NCI-H82 treated with DMSO at 0.1 percent for 48 hours (cell line): ENCODE measurements around the gene CMIP.
"Not testable (repeated sequence)": the region's sequence is repeated elsewhere in the genome, so short reads cannot be mapped to it uniquely, and the experiment has no call there.

Experiments used
- DNase-seq: peaks from one replicate; lab custom pipeline; 2025; ENCODE audit not compliant: unreplicated experiment; lab: John Stamatoyannopoulos, UW

Gene CMIP

GRCh38 chr16:81421126-81421525 is 23.5 kb upstream of the CMIP start:
- DNase-seq, result no peak

GRCh38 chr16:81421536-81421935 is 23.1 kb upstream of the CMIP start:
- DNase-seq, result no peak

- not testable (repeated sequence) for DNase-seq
These were observed 22.5 kb upstream of the CMIP start for GRCh38 chr16:81422153-81422552.

GRCh38 chr16:81424771-81425170 is 19.8 kb upstream of the CMIP start:
- no peak for DNase-seq

DNA sequence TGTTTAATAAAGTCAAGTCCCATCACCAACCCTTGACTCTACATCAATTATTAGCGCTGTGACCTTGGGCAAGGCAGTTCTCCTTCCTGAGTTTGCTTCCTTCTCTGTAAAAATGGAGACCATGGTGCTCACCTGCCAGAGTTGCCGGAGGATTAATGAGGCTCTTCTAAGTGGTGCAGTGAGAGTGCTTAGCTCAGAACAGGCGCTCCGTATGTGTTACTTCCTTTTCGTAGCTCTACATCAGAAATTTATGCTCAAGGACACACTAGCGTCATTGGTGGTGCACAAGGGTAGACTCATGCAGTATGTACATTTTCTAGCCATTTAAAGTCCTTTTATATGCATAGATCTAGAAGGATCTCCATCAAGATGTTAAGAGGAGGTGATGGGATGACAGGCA is 17.4 kb upstream of the CMIP start:
- no peak for DNase-seq

DNA sequence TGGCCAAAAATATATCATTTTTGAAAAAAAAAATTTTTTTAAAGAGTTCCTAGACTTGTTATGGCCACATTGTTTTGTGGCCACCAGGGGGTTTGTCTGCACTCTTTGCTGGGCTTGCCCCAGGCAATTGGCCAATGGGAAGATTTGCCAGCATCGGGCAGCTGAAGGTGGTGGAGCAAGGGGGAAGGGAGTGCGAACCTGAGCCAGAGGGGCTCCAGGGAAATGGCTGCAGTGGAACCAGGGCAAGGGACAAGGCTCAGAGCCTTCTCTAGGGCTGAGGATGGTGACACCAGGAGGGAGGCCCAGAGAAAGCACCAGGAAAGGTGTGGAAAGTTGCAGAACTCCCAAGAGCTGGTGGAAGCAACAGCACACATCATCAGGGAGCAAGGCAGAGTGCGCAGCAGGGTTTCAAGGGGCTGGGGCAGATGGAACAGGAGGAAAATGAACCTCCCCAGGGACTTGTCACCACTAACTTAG is 15.5 kb upstream of the CMIP start:
- DNase-seq, result peak; percentile 11

- DNase-seq, result no peak
These were observed 12.9 kb upstream of the CMIP start for GRCh38 chr16:81431554-81432353.

DNA sequence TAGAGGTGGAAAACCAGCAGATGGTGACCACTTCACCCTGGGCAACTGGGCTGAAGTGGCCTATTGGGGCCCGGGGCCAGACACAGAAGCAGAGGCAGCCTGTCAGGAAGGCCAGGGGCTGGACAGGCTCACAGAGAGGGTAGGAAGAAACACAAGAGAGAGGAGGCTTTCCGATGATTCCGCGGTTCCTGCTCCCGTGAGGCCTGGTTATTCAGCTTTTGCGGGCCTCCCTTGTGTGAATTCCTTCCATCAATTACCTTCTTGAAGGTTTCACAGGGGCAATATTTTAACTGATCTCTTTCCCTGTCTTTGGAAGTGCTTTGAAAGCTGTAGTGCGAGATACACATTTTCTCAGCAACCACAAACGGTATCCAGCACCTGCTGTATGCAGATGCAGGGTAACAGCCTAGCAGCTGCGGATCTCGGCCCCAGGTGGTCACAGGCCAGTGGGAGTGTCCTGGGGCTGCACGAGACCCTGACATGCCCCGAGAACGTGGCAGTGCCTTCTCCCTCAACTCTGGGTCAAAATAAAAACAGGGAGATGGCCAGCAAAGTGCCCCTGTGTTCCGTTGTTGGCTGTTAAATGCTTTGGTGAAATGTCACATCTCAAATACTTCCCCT is 11.6 kb upstream of the CMIP start:
- no peak for DNase-seq

DNA sequence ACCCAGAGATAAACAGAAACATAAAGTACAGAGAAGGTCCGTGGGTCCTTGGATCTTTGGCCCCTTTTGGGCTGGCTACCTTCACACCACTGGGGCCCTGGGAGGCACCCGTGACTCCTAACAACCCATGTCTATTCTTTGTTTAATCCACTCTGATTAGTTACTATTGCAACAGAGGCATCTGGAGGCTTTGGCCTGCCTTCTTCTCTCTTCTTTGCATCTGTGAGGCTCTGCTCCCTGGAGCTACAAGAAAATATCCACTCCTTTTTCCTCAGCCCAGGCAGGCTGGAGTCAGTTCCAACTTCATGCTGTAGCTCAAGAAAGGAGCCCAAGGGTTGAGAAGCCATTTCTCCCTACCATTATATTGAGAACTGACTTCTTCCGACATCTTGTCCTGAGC is 9.5 kb upstream of the CMIP start:
- DNase-seq, result no peak

- DNase-seq, result no peak
These were observed 9.0 kb upstream of the CMIP start for GRCh38 chr16:81435567-81435966.

DNA sequence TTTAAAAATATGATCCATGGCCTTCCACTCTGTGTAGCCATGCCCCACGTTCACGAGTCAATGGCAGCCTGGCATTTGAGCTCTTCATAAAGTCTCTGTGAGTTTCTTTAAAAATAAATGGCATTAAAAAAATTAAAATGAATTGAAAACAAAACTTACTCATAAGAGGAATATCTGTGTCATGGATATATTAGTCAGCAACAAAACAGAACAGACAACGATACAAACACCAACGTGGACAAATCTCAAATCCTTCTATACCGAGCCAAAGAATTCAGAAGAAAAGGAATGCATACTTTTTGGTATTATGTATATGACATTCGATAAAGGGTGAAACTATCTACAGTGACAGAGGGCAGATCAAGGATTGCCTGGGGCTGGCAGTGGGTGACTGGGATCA is 8.2 kb upstream of the CMIP start:
- no peak for DNase-seq

GRCh38 chr16:81437865-81438264 is 6.7 kb upstream of the CMIP start:
- DNase-seq, result no peak

DNA sequence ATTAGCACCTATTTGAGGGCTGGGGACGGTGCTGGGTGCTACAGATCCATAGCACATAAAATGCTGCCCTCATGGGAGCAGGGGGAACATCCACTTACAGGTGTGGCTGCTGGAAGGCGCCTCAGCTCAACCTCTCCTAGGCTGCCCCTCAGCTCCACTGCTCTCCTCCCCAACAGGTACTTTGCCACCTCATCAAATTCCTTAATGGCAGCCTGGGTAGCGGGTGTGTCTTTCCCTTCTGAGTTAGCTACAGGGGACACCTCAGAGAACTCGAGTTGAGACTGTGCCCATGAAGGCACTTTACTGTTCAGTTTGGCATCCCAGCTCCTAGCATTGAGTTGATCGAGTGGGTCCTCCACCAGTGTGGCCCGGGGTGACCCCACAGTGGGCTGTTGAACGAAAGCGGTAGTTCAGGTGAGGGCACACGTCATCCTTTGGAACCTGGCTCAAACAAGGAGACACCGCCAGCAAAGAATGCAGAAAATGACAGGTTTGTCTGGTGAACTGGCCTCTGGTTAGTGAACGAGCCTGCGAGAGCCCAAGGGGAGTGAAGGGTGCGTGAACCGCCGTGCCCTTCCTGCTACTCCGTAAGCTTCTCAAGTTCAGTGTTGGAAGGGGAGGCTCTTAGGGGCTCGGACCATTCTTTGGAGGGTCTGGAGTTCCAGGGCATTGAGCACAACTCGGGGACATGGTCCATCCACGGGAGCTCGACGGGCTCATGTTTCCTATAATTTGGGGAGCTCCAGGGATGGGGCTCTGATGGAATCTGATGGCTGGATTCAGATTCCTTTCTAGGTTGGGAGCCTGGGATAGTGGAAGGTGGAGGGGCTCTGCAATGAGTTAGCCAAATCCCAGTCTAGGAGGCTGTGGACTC is 3.5 kb upstream of the CMIP start:
- no peak for DNase-seq

GRCh38 chr16:81442220-81442915 is 2.2 kb upstream of the CMIP start:
- no peak for DNase-seq

DNA sequence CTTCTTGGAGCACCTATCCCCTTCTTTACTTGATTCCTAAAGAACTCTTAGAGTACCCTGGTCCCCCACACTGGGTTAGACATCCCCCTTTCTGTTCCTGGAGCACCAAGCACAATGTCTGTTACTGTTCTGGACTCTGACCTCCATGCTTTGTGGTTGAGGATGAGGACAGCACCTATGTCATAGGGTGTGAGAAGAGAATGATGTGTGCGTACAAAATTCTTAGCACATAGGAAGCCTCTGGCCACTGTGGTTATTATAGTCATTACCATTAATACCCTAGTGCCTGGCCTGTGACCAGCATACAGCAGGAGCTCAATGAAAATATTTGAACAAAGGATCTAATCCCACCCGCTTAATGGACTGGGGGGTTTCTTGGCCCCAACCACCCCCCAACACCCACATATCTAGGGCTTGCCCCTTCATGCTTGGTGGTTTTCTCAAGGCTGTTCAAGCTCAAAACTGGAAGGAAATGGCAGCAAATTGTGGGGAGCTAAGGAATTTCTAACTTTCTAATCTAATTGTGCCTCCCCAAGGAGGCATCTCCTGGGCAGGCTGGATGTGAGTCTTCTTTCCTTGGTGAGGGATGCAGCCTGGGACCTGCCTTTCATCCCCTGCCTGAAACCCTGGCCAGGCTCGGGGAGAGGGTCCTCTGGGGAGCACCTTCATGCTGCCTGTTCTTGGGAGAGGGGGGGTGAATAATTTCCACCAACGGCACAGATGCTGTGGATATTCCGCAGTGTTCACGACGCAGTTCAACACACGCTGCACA is 1.5 kb upstream of the CMIP start:
- DNase-seq, result no peak

DNA sequence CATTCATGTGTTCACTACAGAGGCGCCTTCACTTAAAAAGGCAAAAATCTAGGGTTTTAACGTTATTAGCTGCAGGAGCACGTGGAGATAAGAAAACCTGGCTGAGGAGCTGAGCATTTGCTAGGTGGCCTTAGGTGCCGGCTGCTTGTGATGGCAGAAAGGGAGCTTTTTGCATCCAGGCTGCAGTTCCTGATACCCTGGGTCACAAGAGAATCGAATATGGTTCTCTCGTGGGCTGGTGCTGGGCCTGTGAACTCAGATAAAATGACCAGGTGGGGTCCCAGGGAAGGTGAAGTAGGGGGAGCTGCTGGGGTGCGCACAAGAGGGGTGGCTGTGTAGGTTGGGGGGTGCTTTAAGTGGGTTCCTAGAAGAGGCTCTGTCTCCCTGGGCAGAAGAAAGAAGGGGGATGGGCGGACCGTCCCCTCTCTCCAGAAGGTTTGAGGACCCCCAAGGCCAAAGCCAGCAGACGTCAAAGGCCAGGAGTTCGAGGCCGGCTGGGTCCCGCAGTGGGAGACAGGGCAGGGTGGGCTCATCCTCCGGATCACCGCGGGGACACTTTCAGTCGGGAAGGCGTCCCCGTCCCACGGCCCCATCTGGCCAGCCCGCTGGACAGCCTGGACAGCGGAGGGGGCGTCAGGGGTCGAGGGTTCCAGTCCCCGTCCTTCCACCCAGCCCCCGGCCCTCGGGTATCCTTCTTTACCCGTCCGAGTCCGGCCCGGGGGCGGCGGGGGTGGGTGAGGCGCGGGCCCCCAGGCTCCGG is 740 bp upstream of the CMIP start:
- DNase-seq, result no peak

DNA sequence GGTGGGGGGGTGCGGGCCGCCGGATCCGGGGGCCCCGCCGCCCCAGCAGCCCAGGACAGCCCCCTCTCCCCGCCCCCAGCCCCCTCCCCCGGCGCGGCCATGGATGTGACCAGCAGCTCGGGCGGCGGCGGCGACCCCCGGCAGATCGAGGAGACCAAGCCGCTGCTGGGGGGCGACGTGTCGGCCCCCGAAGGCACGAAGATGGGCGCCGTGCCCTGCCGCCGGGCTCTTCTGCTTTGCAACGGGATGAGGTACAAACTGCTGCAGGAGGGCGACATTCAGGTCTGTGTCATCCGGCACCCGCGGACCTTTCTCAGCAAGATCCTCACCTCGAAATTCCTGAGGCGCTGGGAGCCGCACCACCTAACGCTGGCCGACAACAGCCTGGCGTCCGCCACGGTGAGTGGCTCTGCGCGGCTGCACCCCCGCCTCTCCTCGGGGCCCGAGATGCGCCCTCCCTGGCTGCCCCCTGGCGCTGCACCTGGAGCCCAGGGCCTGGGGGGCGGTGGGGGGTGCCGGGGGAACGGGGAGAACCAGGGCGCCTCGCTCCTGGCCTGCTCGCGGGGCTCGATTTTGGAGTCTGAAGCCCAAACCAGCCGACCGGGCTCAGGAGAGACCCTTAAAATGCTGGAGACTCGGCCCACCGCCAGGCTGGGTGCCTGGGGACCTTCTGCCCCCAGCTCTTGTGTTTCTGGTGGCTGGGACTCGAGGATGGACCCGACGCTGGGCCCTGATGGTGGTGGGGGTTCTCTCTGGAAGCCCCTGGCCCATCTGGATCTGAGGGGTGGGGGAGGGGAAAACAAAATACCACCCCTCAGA is 744 bp downstream of the CMIP start:
- DNase-seq, result no peak

DNA sequence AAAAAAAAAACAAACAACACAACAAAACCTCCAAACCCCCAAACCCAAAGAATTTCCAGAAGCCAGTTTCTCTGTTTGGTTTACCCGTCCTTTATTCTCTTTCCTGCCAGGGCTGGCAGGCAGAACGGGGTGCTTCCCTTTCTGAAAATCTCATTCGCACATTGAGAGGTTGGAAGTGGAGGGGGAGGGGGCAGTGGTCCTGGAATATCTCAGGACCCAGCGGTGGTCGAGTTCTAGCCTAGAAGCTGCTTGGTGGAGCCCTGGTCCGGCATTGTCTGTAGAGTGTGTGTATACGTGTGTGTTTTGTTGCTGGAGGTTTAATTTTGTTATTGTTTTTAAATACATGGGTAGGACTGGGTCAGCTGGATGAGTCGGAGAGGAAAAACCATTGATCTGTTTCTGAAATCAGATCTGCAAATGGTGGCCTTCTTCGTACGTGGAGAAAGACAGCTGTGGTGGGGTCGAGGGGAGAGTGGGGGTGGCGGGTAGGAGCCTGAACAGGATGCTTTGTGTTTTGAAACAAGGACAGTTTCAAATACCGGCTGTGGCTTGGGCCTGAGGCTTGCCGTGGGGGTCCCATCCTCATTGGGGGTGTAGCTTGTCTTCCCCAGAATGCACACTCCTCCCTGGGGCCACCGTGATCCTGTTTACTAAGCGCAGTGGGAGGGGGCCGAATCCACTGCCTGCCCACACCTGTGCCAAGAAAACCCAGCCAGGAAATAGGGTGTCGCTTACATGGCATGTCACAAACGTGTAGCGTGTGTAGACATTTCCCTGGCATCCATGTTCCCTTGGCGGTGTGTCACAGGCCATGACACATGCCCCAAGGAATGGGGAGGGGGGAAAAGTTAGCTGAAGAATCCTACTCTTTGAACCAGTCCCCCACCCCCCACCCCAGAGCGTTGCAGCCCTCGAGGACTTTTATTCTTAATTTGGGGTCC is 1.6 kb downstream of the CMIP start:
- DNase-seq, result no peak
